DOHH2 (cell line): ENCODE data around the gene MYO1C.

Experiments
- CTCF ChIP-seq: fragments of 200-600 bp; sonication (generic); IDR thresholded peaks from one replicate; pipeline ENCODE4 v1.5.1; 2014; ENCODE audit warnings: antibody characterized with exemption, mild to moderate bottlenecking, low read depth, low read length; ENCODE audit not compliant: poor library complexity, severe bottlenecking
- EZH2phosphoT487 ChIP-seq: fragments of 200-600 bp; sonication (generic); IDR thresholded peaks from 2 replicates; pipeline ENCODE4 v1.6.1; 2017; ENCODE audit warnings: borderline replicate concordance, mild to moderate bottlenecking, antibody characterized with exemption, low read length, moderate library complexity, mixed read lengths

GRCh38 chr17:1512351-1512750 lies 19.9 kb upstream of the MYO1C start:
- TF ChIP-seq CTCF (no peak), EZH2phosphoT487 (no peak)
